Activated CD4-positive, alpha-beta T cell treated with anti-CD3 and anti-CD28 coated beads for 24 hours (primary cell): ENCODE results near the gene TRIM34.
"Not testable (repeated sequence)": the region's sequence is repeated elsewhere in the genome, so short reads cannot be mapped to it uniquely, and the experiment has no call there.

Source experiments
- DNase-seq, 2 donors: peaks; one replicate each; pipeline ENCODE4 v3.0.0-alpha.2; 2020; ENCODE audit warnings: low read depth in 2 of 2

Gene TRIM34

GRCh38 chr11:5684036-5684645, 59.3 kb downstream of the TRIM34 start:
- DNase-seq: no peak

GRCh38 chr11:5684646-5685362, 60.0 kb downstream of the TRIM34 start, which contains the start of gene TRIM5:
Gene TRIM5, minus strand, starts transcription at chr11:5685074. Its CDS starts 4,897 bp downstream, at chr11:5680177.
- DNase-seq: peak; percentile 60 to 70

- no peak for DNase-seq
These were observed 61.6 kb downstream of the TRIM34 start for GRCh38 chr11:5686426-5686825.

GRCh38 chr11:5688482-5688881, 63.7 kb downstream of the TRIM34 start:
- no peak for DNase-seq

- peak; percentile 21 to 36 for DNase-seq
These were observed 64.8 kb downstream of the TRIM34 start, which contains the start of gene TRIM22 for GRCh38 chr11:5689551-5689983. Gene TRIM22, plus strand, starts transcription at chr11:5689790. Its CDS starts 6,443 bp downstream, at chr11:5696233.

GRCh38 chr11:5690216-5690615, 65.4 kb downstream of the TRIM34 start:
- DNase-seq: no peak

GRCh38 chr11:5690736-5691135, 65.9 kb downstream of the TRIM34 start:
- DNase-seq: no peak

DNA sequence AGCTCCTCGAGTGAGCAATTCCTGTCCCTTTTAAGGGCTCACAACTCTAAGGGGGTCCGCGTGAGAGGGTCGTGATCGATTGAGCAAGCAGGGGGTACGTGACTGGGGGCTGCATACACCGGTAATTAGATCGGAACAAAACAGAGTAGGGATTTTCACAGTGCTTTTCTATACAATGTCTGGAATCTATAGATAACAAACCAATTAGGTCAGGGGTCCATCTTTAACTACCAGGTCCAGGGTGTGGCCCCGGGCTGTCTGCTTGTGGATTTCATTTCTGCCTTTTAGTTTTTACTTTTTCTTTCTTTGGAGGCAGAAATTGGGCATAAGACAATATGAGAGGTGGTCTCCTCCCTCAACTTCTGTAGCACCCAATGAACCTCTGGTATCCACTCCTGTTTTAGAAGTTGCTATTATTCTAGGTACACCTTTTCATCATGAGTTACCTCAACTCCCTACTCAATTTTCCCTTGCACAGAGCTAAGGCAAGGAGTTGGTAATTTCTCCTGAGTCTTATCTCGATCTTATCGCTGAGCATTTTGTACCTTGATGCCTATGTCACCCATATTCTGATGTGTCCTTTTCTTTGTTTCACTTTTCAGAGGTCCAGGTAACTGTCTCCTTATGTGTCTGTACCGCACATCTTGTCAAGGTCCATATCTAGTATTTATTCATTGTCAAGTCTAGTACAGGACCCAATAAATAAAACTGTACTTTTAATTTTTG, 66.6 kb downstream of the TRIM34 start:
- DNase-seq: not testable (repeated sequence)

- DNase-seq: no peak
These were observed 67.2 kb downstream of the TRIM34 start for GRCh38 chr11:5691964-5692361.
